Panc1 (cell line): Measurements from ENCODE around the gene GPR107. TPM values are rescaled to one million over a fixed set of nuclear protein-coding genes. Genes with fewer than 3 reads are reported as not detected.

Experiments used
- ATAC-seq: fragments of 200-7000 bp; cut with Tn5 transposase; 2 replicates; pipeline ENCODE4 v1.9.1; 2020; ENCODE audit warnings: mild to moderate bottlenecking, moderate library complexity
- BruUV-seq: library from RNA; stranded (reverse); fragments of 400-500 nt; replicated peaks from 2 replicates; lab custom pipeline; 2021; lab: Mats Ljungman, UMichigan
- CTCF ChIA-PET: fragments of 300-600 bp; sonication (Branson Sonifier 250); formaldehyde crosslinking; loops from one replicate; lab custom pipeline; 2022; ENCODE audit warnings: antibody characterized with exemption; lab: Charles Lee
- POLR2A ChIA-PET: fragments of 300-600 bp; sonication (Branson Sonifier 250); formaldehyde crosslinking; loops from one replicate; lab custom pipeline; 2022; ENCODE audit warnings: antibody characterized with exemption; lab: Charles Lee
- DNase-seq: peaks from one replicate; pipeline ENCODE4 v3.0.0-alpha.2; 2010; ENCODE audit warnings: low read depth, low spot score
- H3K27ac ChIP-seq: 2 replicates; pipeline ENCODE4 v1.5.1; 2011; ENCODE audit warnings: mild to moderate bottlenecking, low read length, inconsistent platforms
- H3K27me3 ChIP-seq: fragments of 200-500 bp; sonication (Bioruptor generic); 2 replicates; pipeline ENCODE4 v1.6.0; 2014; ENCODE audit warnings: low read length, inconsistent platforms; ENCODE audit not compliant: control insufficient read depth, insufficient read depth
- H3K36me3 ChIP-seq: fragments of 200-500 bp; sonication (Bioruptor generic); 2 replicates; pipeline ENCODE4 v1.5.1; 2014; ENCODE audit warnings: inconsistent platforms, mild to moderate bottlenecking, low read length, moderate library complexity; ENCODE audit not compliant: control insufficient read depth, insufficient read depth
- H3K4me1 ChIP-seq: 2 replicates; pipeline ENCODE4 v1.5.1; 2011; ENCODE audit warnings: inconsistent platforms, mild to moderate bottlenecking, low read length, moderate library complexity; ENCODE audit not compliant: control insufficient read depth, insufficient read depth
- H3K4me3 ChIP-seq, 2 experiments: 2 replicates each; pipeline ENCODE4 v1.5.1; 2011 to 2012; ENCODE audit warnings: low read depth in 2 of 2, low read length in 2 of 2, mild to moderate bottlenecking in 2 of 2, inconsistent platforms in 1 of 2, moderate library complexity in 1 of 2
- H3K9me3 ChIP-seq: fragments of 200-500 bp; sonication (Bioruptor generic); 2 replicates; pipeline ENCODE4 v1.5.1; 2014; ENCODE audit warnings: low read depth, mild to moderate bottlenecking, inconsistent platforms, low read length, moderate library complexity; ENCODE audit not compliant: control insufficient read depth, insufficient read depth
- CTCF ChIP-seq: fragments of 450-650 bp; IDR thresholded peaks from 2 replicates; pipeline ENCODE4 v1.5.1; 2017; ENCODE audit warnings: mild to moderate bottlenecking
- POLR2AphosphoS5 ChIP-seq: IDR thresholded peaks from 2 replicates; pipeline ENCODE4 v1.6.1; 2012; ENCODE audit warnings: mild to moderate bottlenecking, low read depth, low read length, moderate library complexity
- SIN3A ChIP-seq: IDR thresholded peaks from 2 replicates; pipeline ENCODE4 v1.6.1; 2012; ENCODE audit warnings: low read depth, mild to moderate bottlenecking, low read length, moderate library complexity, borderline replicate concordance; ENCODE audit not compliant: insufficient read depth
- TCF7L2 ChIP-seq: IDR thresholded peaks from 2 replicates; pipeline ENCODE4 v1.6.1; 2011; ENCODE audit warnings: mild to moderate bottlenecking, low read depth, low read length, inconsistent platforms
- in situ Hi-C: cut with HindIII; loops from 2 replicates; pipeline ENCODE4 v1.10.0; 2016; ENCODE audit warnings: low sequenced_read_pairs, low pct_unique_long_range_greater_than_20kb
- intact Hi-C: fragments of 100-400 bp; cut with micrococcal nuclease; formaldehyde crosslinking; loops from one replicate; pipeline ENCODE4 v1.10.0; 2022; ENCODE audit not compliant: unreplicated experiment
- total RNA-seq: library from RNA; stranded (reverse); gene quantifications from one replicate; pipeline ENCODE4 v1.2.1, GENCODE V29; 2021; ENCODE audit not compliant: unreplicated experiment
- TF ChIP-seq, protein P1 (sequence below), 2 experiments: IDR thresholded peaks; 2 replicates each; pipeline ENCODE4 v1.6.1; 2011 to 2012; ENCODE audit warnings: low read depth in 2 of 2, control low read depth in 1 of 2, low read length in 1 of 2, mild to moderate bottlenecking in 1 of 2, moderate library complexity in 1 of 2; ENCODE audit not compliant: insufficient read depth in 1 of 2

The GPR107 gene
- total RNA-seq, 1 experiment from 2014 or later = 43.0 TPM

GRCh38 chr9:130051855-130052254, 1.9 kb upstream of the GPR107 start:
- H3K36me3 ChIP-seq = no peaks in the 10 kb centered on the region; the same call in 1 of the 2 replicates
- in situ Hi-C loops = no loop called here
- no peak overlapping the region for H3K4me3 ChIP-seq
- no peak for ATAC-seq
- no peaks in the 10 kb centered on the region for H3K27me3 ChIP-seq
- ChIA-PET POLR2A (interaction anchor here (0.7 kb wide), 1 partner anchor 207 kb away, joined by 4 read pairs; no protein-coding TSS in a partner anchor), CTCF (no interaction called here)
- H3K9me3 ChIP-seq = no peaks in the 10 kb centered on the region
- H3K4me1 ChIP-seq = 0 out of 2 replicates have a peak, but pooled peaks cover 3% of the 10 kb centered on the region
- no peak overlapping the region for H3K27ac ChIP-seq
- BruUV-seq = TSS peak; percentile 62
- intact Hi-C loops = no loop called here
- no peak for TF ChIP-seq SIN3A
- no peak for DNase-seq

- H3K27me3 ChIP-seq = no peaks in the 10 kb centered on the region
- intact Hi-C loops = no loop called here
- in situ Hi-C loops = no loop called here
- DNase-seq = no peak
- H3K27ac ChIP-seq = peak overlapping the region; percentile 93
- no peaks in the 10 kb centered on the region for H3K9me3 ChIP-seq
- CTCF ChIA-PET = no interaction called here
- TSS peak; percentile 92 for BruUV-seq
- POLR2A ChIA-PET = interaction anchor here (0.6 to 1.0 kb wide), 3 partner anchors 29 to 158 kb away, joined by 3 to 4 read pairs (median 3); no protein-coding TSS in a partner anchor
- H3K4me3 ChIP-seq = peak overlapping the region; percentile 72 to 76
- no peaks in the 10 kb centered on the region; the same call in 1 of the 2 replicates for H3K36me3 ChIP-seq
- no peak for ATAC-seq
- no peak for TF ChIP-seq CTCF
- no peak for TF ChIP-seq TCF7L2
- no peak for TF ChIP-seq POLR2AphosphoS5
- no peak for TF ChIP-seq SIN3A
- TF ChIP-seq, protein P1, sequence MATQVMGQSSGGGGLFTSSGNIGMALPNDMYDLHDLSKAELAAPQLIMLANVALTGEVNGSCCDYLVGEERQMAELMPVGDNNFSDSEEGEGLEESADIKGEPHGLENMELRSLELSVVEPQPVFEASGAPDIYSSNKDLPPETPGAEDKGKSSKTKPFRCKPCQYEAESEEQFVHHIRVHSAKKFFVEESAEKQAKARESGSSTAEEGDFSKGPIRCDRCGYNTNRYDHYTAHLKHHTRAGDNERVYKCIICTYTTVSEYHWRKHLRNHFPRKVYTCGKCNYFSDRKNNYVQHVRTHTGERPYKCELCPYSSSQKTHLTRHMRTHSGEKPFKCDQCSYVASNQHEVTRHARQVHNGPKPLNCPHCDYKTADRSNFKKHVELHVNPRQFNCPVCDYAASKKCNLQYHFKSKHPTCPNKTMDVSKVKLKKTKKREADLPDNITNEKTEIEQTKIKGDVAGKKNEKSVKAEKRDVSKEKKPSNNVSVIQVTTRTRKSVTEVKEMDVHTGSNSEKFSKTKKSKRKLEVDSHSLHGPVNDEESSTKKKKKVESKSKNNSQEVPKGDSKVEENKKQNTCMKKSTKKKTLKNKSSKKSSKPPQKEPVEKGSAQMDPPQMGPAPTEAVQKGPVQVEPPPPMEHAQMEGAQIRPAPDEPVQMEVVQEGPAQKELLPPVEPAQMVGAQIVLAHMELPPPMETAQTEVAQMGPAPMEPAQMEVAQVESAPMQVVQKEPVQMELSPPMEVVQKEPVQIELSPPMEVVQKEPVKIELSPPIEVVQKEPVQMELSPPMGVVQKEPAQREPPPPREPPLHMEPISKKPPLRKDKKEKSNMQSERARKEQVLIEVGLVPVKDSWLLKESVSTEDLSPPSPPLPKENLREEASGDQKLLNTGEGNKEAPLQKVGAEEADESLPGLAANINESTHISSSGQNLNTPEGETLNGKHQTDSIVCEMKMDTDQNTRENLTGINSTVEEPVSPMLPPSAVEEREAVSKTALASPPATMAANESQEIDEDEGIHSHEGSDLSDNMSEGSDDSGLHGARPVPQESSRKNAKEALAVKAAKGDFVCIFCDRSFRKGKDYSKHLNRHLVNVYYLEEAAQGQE (IDR thresholded peaks at IDR 0.05; ENCODE audit: insufficient read depth in 1 of 2, low read depth in 2 of 2, low read length in 1 of 2) = no peak
- 0 out of 2 replicates have a peak, but pooled peaks cover 3% of the 10 kb centered on the region for H3K4me1 ChIP-seq
Observed at GRCh38 chr9:130053109-130053503, 600 bp upstream of the GPR107 start.

DNA sequence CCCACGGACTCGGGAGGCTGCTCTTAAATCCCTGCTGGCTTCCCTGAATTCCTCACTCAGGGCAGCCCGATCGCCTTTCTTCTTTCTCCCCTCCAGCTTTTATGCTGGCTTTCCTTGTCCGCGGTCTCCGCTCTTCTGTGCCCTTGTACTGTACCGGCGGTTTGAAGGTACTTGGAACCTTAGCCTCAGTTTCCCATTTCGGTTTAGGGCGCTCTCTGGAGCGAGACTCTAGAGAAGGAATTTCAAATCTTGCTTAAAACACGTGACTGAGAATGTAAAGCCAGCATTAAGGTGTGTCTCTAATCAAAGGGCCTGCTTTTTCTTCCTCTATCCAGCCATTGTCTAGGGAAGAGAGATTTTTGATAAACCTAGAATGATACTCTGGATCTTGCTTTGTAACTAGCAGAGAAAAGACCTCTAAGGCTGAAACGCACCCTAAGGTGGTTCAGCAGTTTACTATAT, 650 bp downstream of the GPR107 start:
- DNase-seq (no peak), ATAC-seq (no peak; the same call in 1 of the 2 replicates)
- Histone ChIP-seq H3K27me3 (no peaks in the 10 kb centered on the region), H3K4me3 (peak overlapping the region; percentile 72 to 76), H3K27ac (peak overlapping the region; percentile 93), H3K9me3 (no peaks in the 10 kb centered on the region), H3K4me1 (0 out of 2 replicates have a peak, but pooled peaks cover 3% of the 10 kb centered on the region), H3K36me3 (no peaks in the 10 kb centered on the region; the same call in 1 of the 2 replicates)
- BruUV-seq = no TSS peak
- CTCF ChIA-PET = no interaction called here
- TF ChIP-seq, protein P1 (IDR thresholded peaks at IDR 0.05; ENCODE audit: insufficient read depth in 1 of 2, low read depth in 2 of 2, low read length in 1 of 2) = no peak
- TF ChIP-seq POLR2AphosphoS5 = no peak
- TF ChIP-seq SIN3A = no peak
- TF ChIP-seq TCF7L2 = no peak
- no peak for TF ChIP-seq CTCF
- in situ Hi-C loops = no loop called here
- POLR2A ChIA-PET = no interaction called here
- intact Hi-C loops = no loop called here
